GM12864 (cell line): ENCODE results near the gene HGF.

Experiments
- DNase-seq: peaks from one replicate; pipeline ENCODE4 v3.0.0-alpha.2; 2011; ENCODE audit warnings: low read depth
- H3K4me3 ChIP-seq: 2 replicates; pipeline ENCODE4 v1.5.1; 2011; ENCODE audit warnings: mild to moderate bottlenecking, low read depth, low read length, control low read depth
- TF ChIP-seq, protein P1 (sequence below): IDR thresholded peaks from 2 replicates; pipeline ENCODE4 v1.5.1; 2011; ENCODE audit warnings: low read depth, mild to moderate bottlenecking, moderate library complexity, low read length, control low read depth, inconsistent platforms; ENCODE audit errors: missing control alignments

The HGF gene

GRCh38 chr7:81674431-81674830 lies 95.4 kb downstream of the HGF start:
- no peak overlapping the region for H3K4me3 ChIP-seq
- TF ChIP-seq, protein P1, sequence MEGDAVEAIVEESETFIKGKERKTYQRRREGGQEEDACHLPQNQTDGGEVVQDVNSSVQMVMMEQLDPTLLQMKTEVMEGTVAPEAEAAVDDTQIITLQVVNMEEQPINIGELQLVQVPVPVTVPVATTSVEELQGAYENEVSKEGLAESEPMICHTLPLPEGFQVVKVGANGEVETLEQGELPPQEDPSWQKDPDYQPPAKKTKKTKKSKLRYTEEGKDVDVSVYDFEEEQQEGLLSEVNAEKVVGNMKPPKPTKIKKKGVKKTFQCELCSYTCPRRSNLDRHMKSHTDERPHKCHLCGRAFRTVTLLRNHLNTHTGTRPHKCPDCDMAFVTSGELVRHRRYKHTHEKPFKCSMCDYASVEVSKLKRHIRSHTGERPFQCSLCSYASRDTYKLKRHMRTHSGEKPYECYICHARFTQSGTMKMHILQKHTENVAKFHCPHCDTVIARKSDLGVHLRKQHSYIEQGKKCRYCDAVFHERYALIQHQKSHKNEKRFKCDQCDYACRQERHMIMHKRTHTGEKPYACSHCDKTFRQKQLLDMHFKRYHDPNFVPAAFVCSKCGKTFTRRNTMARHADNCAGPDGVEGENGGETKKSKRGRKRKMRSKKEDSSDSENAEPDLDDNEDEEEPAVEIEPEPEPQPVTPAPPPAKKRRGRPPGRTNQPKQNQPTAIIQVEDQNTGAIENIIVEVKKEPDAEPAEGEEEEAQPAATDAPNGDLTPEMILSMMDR: no peak
- no peak for DNase-seq

DNA sequence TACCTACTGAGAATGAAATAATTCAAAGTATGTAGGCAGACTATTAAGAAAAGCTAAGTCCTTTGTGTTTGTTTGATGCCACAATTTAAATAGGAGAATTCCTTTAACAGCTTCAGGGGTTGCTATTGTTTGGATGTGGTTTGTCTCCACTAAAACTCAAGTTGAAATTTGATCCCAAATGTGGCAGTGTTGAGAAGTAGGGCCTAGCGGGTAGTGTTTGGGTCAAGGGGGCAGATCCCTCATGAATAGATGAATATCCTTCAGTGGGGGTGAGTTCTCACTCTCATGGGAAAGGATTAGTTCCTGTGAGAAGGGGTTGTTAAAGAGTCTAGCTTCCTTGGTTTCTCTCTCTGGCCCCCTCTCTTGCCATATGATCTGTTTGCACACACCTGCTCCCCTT lies 97.0 kb downstream of the HGF start:
- TF ChIP-seq, protein P1: no peak
- no peak for DNase-seq
- no peak overlapping the region for H3K4me3 ChIP-seq

GRCh38 chr7:81669476-81670105 lies 100.3 kb downstream of the HGF start:
- TF ChIP-seq, protein P1: no peak
- DNase-seq: no peak
- no peak overlapping the region for H3K4me3 ChIP-seq

GRCh38 chr7:81666209-81666608 lies 103.6 kb downstream of the HGF start:
- TF ChIP-seq, protein P1: no peak
- no peak for DNase-seq
- H3K4me3 ChIP-seq: no peak overlapping the region

GRCh38 chr7:81665236-81665635 lies 104.6 kb downstream of the HGF start:
- no peak for DNase-seq
- TF ChIP-seq, protein P1: no peak
- no peak overlapping the region for H3K4me3 ChIP-seq

GRCh38 chr7:81664304-81664703 lies 105.5 kb downstream of the HGF start:
- TF ChIP-seq, protein P1: no peak
- H3K4me3 ChIP-seq: no peak overlapping the region
- DNase-seq: no peak

DNA sequence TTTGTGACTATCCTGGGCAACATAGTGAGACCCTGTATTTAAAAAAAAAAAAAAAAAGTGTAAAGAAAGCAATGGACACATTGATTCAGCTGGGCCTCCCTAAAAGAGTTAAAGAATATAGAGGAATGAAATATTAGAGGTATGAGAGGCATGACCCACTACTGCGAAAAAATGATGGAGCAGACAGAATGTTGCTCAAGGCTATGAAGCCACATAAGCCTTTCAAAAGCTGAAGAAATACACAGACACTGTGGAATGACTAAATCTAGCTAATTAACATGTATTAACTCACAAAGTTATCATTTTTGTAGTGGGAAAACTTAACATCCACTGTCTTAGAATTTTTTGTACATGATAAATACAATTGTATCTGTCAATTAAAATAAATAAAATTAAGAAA lies 107.3 kb downstream of the HGF start:
- DNase-seq: no peak
- TF ChIP-seq, protein P1: no peak
- no peak overlapping the region for H3K4me3 ChIP-seq
